Measurements from ENCODE around the gene PIMREG. TPM values are rescaled to one million over a fixed set of nuclear protein-coding genes. Genes with fewer than 3 reads are reported as not detected.

Gene PIMREG
- total RNA-seq, 1 donor from 2014 or later: 9.1 TPM

- peaks cover 3% of the 10 kb centered on the region for H3K27me3 Mint-ChIP-seq (ENCODE audit: unreplicated experiment)
- no peaks in the 10 kb centered on the region for H3K4me1 Mint-ChIP-seq (ENCODE audit: unreplicated experiment)
- no peak for TF ChIP-seq CTCF (IDR thresholded peaks at IDR 0.05; ENCODE audit: unreplicated experiment)
- no peaks in the 10 kb centered on the region for H3K36me3 Mint-ChIP-seq (ENCODE audit: low read depth, unreplicated experiment)
- H3K27ac Mint-ChIP-seq (ENCODE audit: unreplicated experiment): no peak overlapping the region
- no peak overlapping the region for H3K4me3 Mint-ChIP-seq (ENCODE audit: unreplicated experiment)
- no peak for DNase-seq (ENCODE audit: low spot score)
- no peaks in the 10 kb centered on the region for H3K9me3 Mint-ChIP-seq (ENCODE audit: unreplicated experiment)
Measured at GRCh38 chr17:6437466-6437865, 6.8 kb upstream of the PIMREG start.

DNA sequence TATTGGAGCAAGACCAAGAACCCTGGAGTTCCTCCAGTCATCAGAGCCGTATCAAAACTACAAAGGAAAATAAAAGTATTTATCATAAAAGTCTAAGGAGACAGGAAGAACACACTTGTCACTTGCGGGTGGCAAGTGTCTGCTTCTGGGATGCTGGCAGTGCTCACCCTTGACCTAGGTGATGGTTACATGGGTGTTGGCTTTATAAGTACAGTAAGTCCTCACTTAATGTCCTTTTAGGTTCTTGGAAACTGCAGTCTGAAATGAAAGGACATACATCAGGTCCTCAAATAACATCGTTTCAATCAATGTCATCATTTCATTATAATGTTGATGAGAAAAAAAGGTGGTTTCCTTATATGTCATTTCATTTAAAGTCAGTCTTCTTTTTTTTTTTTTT lies 6.3 kb upstream of the PIMREG start:
- no peaks in the 10 kb centered on the region for H3K4me1 Mint-ChIP-seq (ENCODE audit: unreplicated experiment)
- H3K27me3 Mint-ChIP-seq (ENCODE audit: unreplicated experiment): peaks cover 3% of the 10 kb centered on the region
- no peak overlapping the region for H3K4me3 Mint-ChIP-seq (ENCODE audit: unreplicated experiment)

GRCh38 chr17:6439951-6440350 lies 4.3 kb upstream of the PIMREG start:
- Mint-ChIP-seq H3K36me3 (ENCODE audit: low read depth, unreplicated experiment) (peaks cover 3% of the 10 kb centered on the region), H3K4me3 (ENCODE audit: unreplicated experiment) (no peak overlapping the region), H3K4me1 (ENCODE audit: unreplicated experiment) (peaks cover 10% of the 10 kb centered on the region), H3K9me3 (ENCODE audit: unreplicated experiment) (no peaks in the 10 kb centered on the region), H3K27me3 (ENCODE audit: unreplicated experiment) (peaks cover 4% of the 10 kb centered on the region), H3K27ac (ENCODE audit: unreplicated experiment) (no peak overlapping the region)
- no peak for TF ChIP-seq CTCF (IDR thresholded peaks at IDR 0.05; ENCODE audit: unreplicated experiment)
- no peak for DNase-seq (ENCODE audit: low spot score)

More for the DNA sequence above, 6.3 kb upstream of the PIMREG start:
- Mint-ChIP-seq H3K9me3 (ENCODE audit: unreplicated experiment) (no peaks in the 10 kb centered on the region), H3K27ac (ENCODE audit: unreplicated experiment) (no peak overlapping the region), H3K36me3 (ENCODE audit: low read depth, unreplicated experiment) (no peaks in the 10 kb centered on the region)
- no peak for DNase-seq (ENCODE audit: low spot score)
- TF ChIP-seq CTCF (IDR thresholded peaks at IDR 0.05; ENCODE audit: unreplicated experiment): no peak

DNA sequence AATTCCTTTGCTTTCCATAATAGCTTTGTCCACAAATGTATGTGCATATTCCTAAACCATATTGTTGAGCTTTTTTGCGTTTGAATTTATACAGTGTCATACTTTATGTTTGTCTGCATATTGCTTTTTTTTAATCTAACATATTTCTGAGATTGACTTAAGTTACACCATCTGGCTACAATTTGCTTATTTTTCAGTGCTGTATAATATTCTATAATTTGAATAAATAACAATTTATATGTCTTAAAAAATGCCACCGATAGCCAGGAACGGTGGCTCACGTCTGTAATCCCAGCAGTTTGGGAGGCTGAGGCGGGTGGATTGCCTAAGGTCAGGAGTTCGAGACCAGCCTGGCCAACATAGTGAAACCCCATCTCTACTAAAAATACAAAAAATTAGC lies 1.5 kb upstream of the PIMREG start:
- H3K9me3 Mint-ChIP-seq (ENCODE audit: unreplicated experiment): no peaks in the 10 kb centered on the region
- DNase-seq (ENCODE audit: low spot score): no peak
- peaks cover 16% of the 10 kb centered on the region for H3K4me1 Mint-ChIP-seq (ENCODE audit: unreplicated experiment)
- peaks cover 3% of the 10 kb centered on the region for H3K36me3 Mint-ChIP-seq (ENCODE audit: low read depth, unreplicated experiment)
- TF ChIP-seq CTCF (IDR thresholded peaks at IDR 0.05; ENCODE audit: unreplicated experiment): no peak
- H3K27me3 Mint-ChIP-seq (ENCODE audit: unreplicated experiment): peaks cover 4% of the 10 kb centered on the region
- no peak overlapping the region for H3K4me3 Mint-ChIP-seq (ENCODE audit: unreplicated experiment)
- H3K27ac Mint-ChIP-seq (ENCODE audit: unreplicated experiment): no peak overlapping the region

DNA sequence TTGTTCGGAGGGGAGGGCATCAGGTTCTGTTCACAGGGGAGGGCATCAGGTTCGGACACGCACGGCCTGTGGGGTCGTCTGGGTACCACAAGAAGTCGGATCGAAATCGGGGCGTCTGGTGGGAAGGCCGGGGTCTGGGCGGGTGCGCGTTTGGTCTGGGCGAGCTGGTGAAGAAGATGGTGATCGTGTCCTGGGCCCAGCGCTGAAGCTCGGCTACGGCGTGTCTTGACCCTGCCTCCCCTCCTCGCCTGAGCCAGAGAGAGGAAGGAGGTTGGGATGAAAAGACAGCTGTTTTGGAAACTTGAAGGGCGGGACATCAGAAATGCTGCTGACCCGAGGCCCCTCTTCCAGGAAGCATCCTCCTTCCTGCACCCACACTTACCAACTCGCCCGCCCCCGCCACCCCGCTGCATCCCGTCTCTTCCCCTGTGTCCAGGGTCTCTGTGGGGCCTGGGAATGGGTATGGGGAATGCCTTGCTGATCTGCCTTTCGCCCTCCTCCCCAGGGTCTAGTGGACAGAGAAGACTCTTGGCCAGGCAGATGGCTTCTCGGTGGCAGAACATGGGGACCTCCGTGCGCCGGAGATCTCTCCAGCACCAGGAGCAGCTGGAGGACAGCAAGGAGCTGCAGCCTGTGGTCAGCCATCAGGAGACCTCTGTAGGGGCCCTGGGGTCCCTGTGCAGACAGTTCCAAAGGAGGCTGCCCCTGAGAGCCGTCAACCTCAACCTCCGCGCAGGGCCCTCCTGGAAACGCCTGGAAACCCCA lies 498 bp downstream of the PIMREG start:
- no peaks in the 10 kb centered on the region for H3K9me3 Mint-ChIP-seq (ENCODE audit: unreplicated experiment)
- peak overlapping the region; percentile 61 for H3K27ac Mint-ChIP-seq (ENCODE audit: unreplicated experiment)
- H3K4me1 Mint-ChIP-seq (ENCODE audit: unreplicated experiment): peaks cover 16% of the 10 kb centered on the region
- H3K4me3 Mint-ChIP-seq (ENCODE audit: unreplicated experiment): peak overlapping the region; percentile 93
- peaks cover 4% of the 10 kb centered on the region for H3K27me3 Mint-ChIP-seq (ENCODE audit: unreplicated experiment)
- no peak for DNase-seq (ENCODE audit: low spot score)
- peaks cover 3% of the 10 kb centered on the region for H3K36me3 Mint-ChIP-seq (ENCODE audit: low read depth, unreplicated experiment)
- no peak for TF ChIP-seq CTCF (IDR thresholded peaks at IDR 0.05; ENCODE audit: unreplicated experiment)

Measured in endothelial cell (in vitro differentiated cells).